OCI-LY3 (cell line): ENCODE measurements around the gene DDB1.

Experiments
- CTCF ChIP-seq: fragments of 200-600, 300-600 bp; sonication (generic); IDR thresholded peaks from 2 replicates; pipeline ENCODE4 v1.5.1; 2014; ENCODE audit warnings: antibody characterized with exemption, low read length, low read depth
- EZH2phosphoT487 ChIP-seq: fragments of 200-600 bp; shearing (Covaris generic); IDR thresholded peaks from 2 replicates; pipeline ENCODE4 v1.6.1; 2018; ENCODE audit warnings: antibody characterized with exemption, mixed run types, low read depth

GRCh38 chr11:61309739-61310138 is 23.2 kb downstream of the DDB1 start:
- TF ChIP-seq CTCF (no peak), EZH2phosphoT487 (no peak)
